OCI-M1 (cell line): ENCODE data around the gene PLEKHG3.
"Not testable (repeated sequence)": the region's sequence is repeated elsewhere in the genome, so short reads cannot be mapped to it uniquely, and the experiment has no call there.

Experiments
- DNase-seq: peaks from one replicate; lab custom pipeline; 2025; lab: John Stamatoyannopoulos, UW

PLEKHG3 gene

GRCh38 chr14:64704143-64704742, at the start of gene PLEKHG3:
PLEKHG3 (plus strand) TSS chr14:64704424; CDS start chr14:64727632, 23,208 bp downstream.
- no peak for DNase-seq

GRCh38 chr14:64654901-64655300, 49.3 kb upstream of the PLEKHG3 start:
- DNase-seq: no peak

- DNase-seq: no peak
Measured at GRCh38 chr14:64656986-64657385, 47.2 kb upstream of the PLEKHG3 start.

GRCh38 chr14:64658201-64658600, 46.0 kb upstream of the PLEKHG3 start:
- DNase-seq: no peak

GRCh38 chr14:64658700-64659264, 45.4 kb upstream of the PLEKHG3 start:
- DNase-seq: not testable (repeated sequence)

- DNase-seq: no peak
Measured at GRCh38 chr14:64659366-64659765, 44.9 kb upstream of the PLEKHG3 start.

- no peak for DNase-seq
Measured at GRCh38 chr14:64663174-64663573, 41.0 kb upstream of the PLEKHG3 start.

GRCh38 chr14:64671591-64671990, 32.6 kb upstream of the PLEKHG3 start:
- peak; percentile 76 for DNase-seq

- DNase-seq: no peak
Measured at GRCh38 chr14:64673316-64673715, 30.9 kb upstream of the PLEKHG3 start.

GRCh38 chr14:64673748-64674147, 30.5 kb upstream of the PLEKHG3 start:
- DNase-seq: peak; percentile 42

- DNase-seq: no peak
Measured at GRCh38 chr14:64674829-64675228, 29.4 kb upstream of the PLEKHG3 start.

- no peak for DNase-seq
Measured at GRCh38 chr14:64675312-64675711, 28.9 kb upstream of the PLEKHG3 start.

GRCh38 chr14:64676410-64677008, 27.7 kb upstream of the PLEKHG3 start:
- no peak for DNase-seq

GRCh38 chr14:64680013-64680713, 24.1 kb upstream of the PLEKHG3 start:
- DNase-seq: no peak

- DNase-seq: no peak
Measured at GRCh38 chr14:64680714-64681065, 23.5 kb upstream of the PLEKHG3 start.

GRCh38 chr14:64681796-64682710, 22.2 kb upstream of the PLEKHG3 start:
- DNase-seq: no peak

- DNase-seq: no peak
Measured at GRCh38 chr14:64682843-64683242, 21.4 kb upstream of the PLEKHG3 start.

- DNase-seq: no peak
Measured at GRCh38 chr14:64683264-64683663, 21.0 kb upstream of the PLEKHG3 start.

- DNase-seq: no peak
Measured at GRCh38 chr14:64684091-64684490, 20.1 kb upstream of the PLEKHG3 start.

- DNase-seq: no peak
Measured at GRCh38 chr14:64685371-64686281, 18.6 kb upstream of the PLEKHG3 start.

GRCh38 chr14:64686282-64686615, 18.0 kb upstream of the PLEKHG3 start:
- no peak for DNase-seq
